Gastroesophageal sphincter (tissue), 3 donors: ENCODE data around the gene OVOL2.

Experiments
- POLR2A ChIP-seq, 2 donors: fragments of 450-650 bp; IDR thresholded peaks; one replicate each; pipeline ENCODE4 v1.6.1; 2017; ENCODE audit warnings: antibody characterized with exemption in 2 of 2, mild to moderate bottlenecking in 2 of 2, moderate library complexity in 1 of 2
- TF ChIP-seq, protein P1 (sequence below), 4 experiments: fragments of 200-600 bp in 2 of 4; fragments of 450-650 bp in 2 of 4; sonication (generic) in 1 of 4; IDR thresholded peaks; one replicate each; pipeline ENCODE4 v1.5.1; 2017 to 2019; ENCODE audit warnings: antibody characterized with exemption in 4 of 4, mild to moderate bottlenecking in 2 of 4, moderate library complexity in 2 of 4

DNA sequence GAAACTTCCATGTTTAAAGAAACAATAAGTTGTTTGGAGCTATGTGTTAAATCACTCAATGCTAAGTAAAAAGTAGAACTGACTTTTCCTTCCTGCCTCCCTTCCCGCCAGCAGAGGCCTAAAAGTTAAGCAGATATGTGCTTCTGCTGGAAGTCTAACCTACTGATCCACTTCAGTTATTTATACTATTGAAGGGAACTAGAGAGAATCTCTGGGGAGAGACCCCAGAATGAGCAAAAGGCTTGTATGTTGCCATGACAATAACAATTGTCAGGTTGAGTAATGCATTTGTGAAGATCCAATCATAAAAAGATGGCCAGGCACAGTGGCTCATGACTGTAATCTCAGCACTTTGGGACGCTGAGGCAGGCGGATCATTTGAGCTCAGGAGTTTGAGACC, 64.2 kb downstream of the OVOL2 start:
- TF ChIP-seq, protein P1, sequence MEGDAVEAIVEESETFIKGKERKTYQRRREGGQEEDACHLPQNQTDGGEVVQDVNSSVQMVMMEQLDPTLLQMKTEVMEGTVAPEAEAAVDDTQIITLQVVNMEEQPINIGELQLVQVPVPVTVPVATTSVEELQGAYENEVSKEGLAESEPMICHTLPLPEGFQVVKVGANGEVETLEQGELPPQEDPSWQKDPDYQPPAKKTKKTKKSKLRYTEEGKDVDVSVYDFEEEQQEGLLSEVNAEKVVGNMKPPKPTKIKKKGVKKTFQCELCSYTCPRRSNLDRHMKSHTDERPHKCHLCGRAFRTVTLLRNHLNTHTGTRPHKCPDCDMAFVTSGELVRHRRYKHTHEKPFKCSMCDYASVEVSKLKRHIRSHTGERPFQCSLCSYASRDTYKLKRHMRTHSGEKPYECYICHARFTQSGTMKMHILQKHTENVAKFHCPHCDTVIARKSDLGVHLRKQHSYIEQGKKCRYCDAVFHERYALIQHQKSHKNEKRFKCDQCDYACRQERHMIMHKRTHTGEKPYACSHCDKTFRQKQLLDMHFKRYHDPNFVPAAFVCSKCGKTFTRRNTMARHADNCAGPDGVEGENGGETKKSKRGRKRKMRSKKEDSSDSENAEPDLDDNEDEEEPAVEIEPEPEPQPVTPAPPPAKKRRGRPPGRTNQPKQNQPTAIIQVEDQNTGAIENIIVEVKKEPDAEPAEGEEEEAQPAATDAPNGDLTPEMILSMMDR (IDR thresholded peaks at IDR 0.05) = no peak
- no peak for TF ChIP-seq POLR2A (IDR thresholded peaks at IDR 0.05)
